ENCODE data around the gene MED13L.

The MED13L gene

GRCh38 chr12:116089080-116089479 is 188.4 kb downstream of the MED13L start:
- H3K27ac ChIP-seq (ENCODE audit: low read depth, low read length) = no peak overlapping the region
- no peak overlapping the region for H3K4me2 ChIP-seq (ENCODE audit: low read depth, low read length, poor library complexity, severe bottlenecking)
- no peaks in the 10 kb centered on the region for H3K79me2 ChIP-seq (ENCODE audit: insufficient read depth, low read length)
- no peak overlapping the region for H3K9ac ChIP-seq (ENCODE audit: low read length)
- peaks cover 3% of the 10 kb centered on the region for H4K20me1 ChIP-seq (ENCODE audit: low read depth, low read length)
- no peaks in the 10 kb centered on the region for H3K27me3 ChIP-seq (ENCODE audit: low read length)
- no peak overlapping the region for H3K4me3 ChIP-seq (ENCODE audit: insufficient read depth, low read length, poor library complexity, severe bottlenecking)
- H3F3A ChIP-seq (ENCODE audit: insufficient read depth) = no peaks in the 10 kb centered on the region
- TF ChIP-seq CTCF (IDR thresholded peaks at IDR 0.05; ENCODE audit: insufficient read depth, low read length, poor library complexity, severe bottlenecking) (no peak), EZH2phosphoT487 (conservative IDR thresholded peaks at IDR 0.05; ENCODE audit: low read length) (no peak)
- no peak overlapping the region for H2AFZ ChIP-seq (ENCODE audit: low read depth, low read length, severe bottlenecking)
- H3K9me3 ChIP-seq (ENCODE audit: insufficient read depth, low read length) = no peaks in the 10 kb centered on the region
- no peaks in the 10 kb centered on the region for H3K9me2 ChIP-seq (replicated peaks; ENCODE audit: insufficient read depth, low read length)
- H3K36me3 ChIP-seq (ENCODE audit: low read length) = no peaks in the 10 kb centered on the region

GRCh38 chr12:116087962-116088361 is 189.5 kb downstream of the MED13L start:
- Histone ChIP-seq H3K79me2 (ENCODE audit: insufficient read depth, low read length) (no peaks in the 10 kb centered on the region), H3K27me3 (ENCODE audit: low read length) (no peaks in the 10 kb centered on the region), H3K9ac (ENCODE audit: low read length) (no peak overlapping the region), H2AFZ (ENCODE audit: low read depth, low read length, severe bottlenecking) (no peak overlapping the region), H3K36me3 (ENCODE audit: low read length) (no peaks in the 10 kb centered on the region), H3K27ac (ENCODE audit: low read depth, low read length) (no peak overlapping the region), H3K9me3 (ENCODE audit: insufficient read depth, low read length) (no peaks in the 10 kb centered on the region), H3K9me2 (replicated peaks; ENCODE audit: insufficient read depth, low read length) (no peaks in the 10 kb centered on the region), H3F3A (ENCODE audit: insufficient read depth) (no peaks in the 10 kb centered on the region), H3K4me2 (ENCODE audit: low read depth, low read length, poor library complexity, severe bottlenecking) (no peak overlapping the region), H3K4me3 (ENCODE audit: insufficient read depth, low read length, poor library complexity, severe bottlenecking) (no peak overlapping the region), H4K20me1 (ENCODE audit: low read depth, low read length) (no peaks in the 10 kb centered on the region; the same call in 1 of the 2 replicates)
- TF ChIP-seq CTCF (IDR thresholded peaks at IDR 0.05; ENCODE audit: insufficient read depth, low read length, poor library complexity, severe bottlenecking) = no peak
- no peak for TF ChIP-seq EZH2phosphoT487 (conservative IDR thresholded peaks at IDR 0.05; ENCODE audit: low read length)

- no peak overlapping the region for H3K4me2 ChIP-seq (ENCODE audit: low read depth, low read length, poor library complexity, severe bottlenecking)
- H3K27ac ChIP-seq (ENCODE audit: low read depth, low read length) = no peak overlapping the region
- no peaks in the 10 kb centered on the region for H3K36me3 ChIP-seq (ENCODE audit: low read length)
- no peak overlapping the region for H2AFZ ChIP-seq (ENCODE audit: low read depth, low read length, severe bottlenecking)
- no peaks in the 10 kb centered on the region for H3F3A ChIP-seq (ENCODE audit: insufficient read depth)
- no peaks in the 10 kb centered on the region for H3K27me3 ChIP-seq (ENCODE audit: low read length)
- H3K9me3 ChIP-seq (ENCODE audit: insufficient read depth, low read length) = no peaks in the 10 kb centered on the region
- H3K79me2 ChIP-seq (ENCODE audit: insufficient read depth, low read length) = no peaks in the 10 kb centered on the region
- no peak overlapping the region for H3K9ac ChIP-seq (ENCODE audit: low read length)
- no peak for TF ChIP-seq CTCF (IDR thresholded peaks at IDR 0.05; ENCODE audit: insufficient read depth, low read length, poor library complexity, severe bottlenecking)
- no peak for TF ChIP-seq EZH2phosphoT487 (conservative IDR thresholded peaks at IDR 0.05; ENCODE audit: low read length)
- no peaks in the 10 kb centered on the region for H3K9me2 ChIP-seq (replicated peaks; ENCODE audit: insufficient read depth, low read length)
- no peaks in the 10 kb centered on the region; the same call in 1 of the 2 replicates for H4K20me1 ChIP-seq (ENCODE audit: low read depth, low read length)
- no peak overlapping the region for H3K4me3 ChIP-seq (ENCODE audit: insufficient read depth, low read length, poor library complexity, severe bottlenecking)
Observed at GRCh38 chr12:116087399-116087798, 190.1 kb downstream of the MED13L start.

Data from SU-DHL-6 (cell line).